ENCODE results near the gene FGF12.

The FGF12 gene

GRCh38 chr3:192417559-192418055, 309.7 kb downstream of the FGF12 start:
- Histone ChIP-seq H4K20me1 (ENCODE audit: insufficient read depth, low read length) (no peaks in the 10 kb centered on the region; the same call in 1 of the 2 replicates), H3K9me3 (ENCODE audit: low read length) (no peaks in the 10 kb centered on the region), H2AFZ (ENCODE audit: low read length) (no peak overlapping the region), H3K4me2 (ENCODE audit: low read length) (no peak overlapping the region), H3F3A (ENCODE audit: insufficient read depth, low read length) (no peaks in the 10 kb centered on the region), H3K4me3 (ENCODE audit: low read depth, low read length, poor library complexity, severe bottlenecking) (no peak overlapping the region), H3K36me3 (ENCODE audit: insufficient read depth, low read length) (no peaks in the 10 kb centered on the region), H3K79me2 (ENCODE audit: insufficient read depth, low read length) (no peaks in the 10 kb centered on the region), H3K27me3 (ENCODE audit: insufficient read depth, low read length) (no peaks in the 10 kb centered on the region), H3K9ac (ENCODE audit: low read length) (no peak overlapping the region), H3K4me1 (ENCODE audit: insufficient read depth, low read length, severe bottlenecking) (no peaks in the 10 kb centered on the region), H3K9me2 (ENCODE audit: low read depth, low read length) (no peaks in the 10 kb centered on the region), H3K27ac (ENCODE audit: low read depth, low read length, poor library complexity, severe bottlenecking) (no peak overlapping the region)
- TF ChIP-seq EZH2 (IDR thresholded peaks at IDR 0.05; ENCODE audit: borderline replicate concordance, low read length) (no peak), CTCF (IDR thresholded peaks at IDR 0.05; ENCODE audit: low read length) (no peak)

- no peaks in the 10 kb centered on the region for H3K4me1 ChIP-seq (ENCODE audit: insufficient read depth, low read length, severe bottlenecking)
- H3K36me3 ChIP-seq (ENCODE audit: insufficient read depth, low read length): no peaks in the 10 kb centered on the region
- H3K4me2 ChIP-seq (ENCODE audit: low read length): no peak overlapping the region
- H3F3A ChIP-seq (ENCODE audit: insufficient read depth, low read length): no peaks in the 10 kb centered on the region
- TF ChIP-seq CTCF (IDR thresholded peaks at IDR 0.05; ENCODE audit: low read length) (no peak), EZH2 (IDR thresholded peaks at IDR 0.05; ENCODE audit: borderline replicate concordance, low read length) (no peak)
- no peak overlapping the region for H3K9ac ChIP-seq (ENCODE audit: low read length)
- H4K20me1 ChIP-seq (ENCODE audit: insufficient read depth, low read length): no peaks in the 10 kb centered on the region; the same call in 1 of the 2 replicates
- no peaks in the 10 kb centered on the region for H3K9me3 ChIP-seq (ENCODE audit: low read length)
- no peaks in the 10 kb centered on the region for H3K27me3 ChIP-seq (ENCODE audit: insufficient read depth, low read length)
- no peak overlapping the region for H2AFZ ChIP-seq (ENCODE audit: low read length)
- no peaks in the 10 kb centered on the region for H3K79me2 ChIP-seq (ENCODE audit: insufficient read depth, low read length)
- H3K9me2 ChIP-seq (ENCODE audit: low read depth, low read length): no peaks in the 10 kb centered on the region
- no peak overlapping the region for H3K27ac ChIP-seq (ENCODE audit: low read depth, low read length, poor library complexity, severe bottlenecking)
- H3K4me3 ChIP-seq (ENCODE audit: low read depth, low read length, poor library complexity, severe bottlenecking): no peak overlapping the region
Measured at GRCh38 chr3:192417017-192417416, 310.3 kb downstream of the FGF12 start.

GRCh38 chr3:192413461-192413860, 313.9 kb downstream of the FGF12 start:
- Histone ChIP-seq H3K9me2 (ENCODE audit: low read depth, low read length) (no peaks in the 10 kb centered on the region), H3K4me3 (ENCODE audit: low read depth, low read length, poor library complexity, severe bottlenecking) (no peak overlapping the region), H3K27ac (ENCODE audit: low read depth, low read length, poor library complexity, severe bottlenecking) (no peak overlapping the region), H4K20me1 (ENCODE audit: insufficient read depth, low read length) (no peaks in the 10 kb centered on the region; the same call in 1 of the 2 replicates), H3K9ac (ENCODE audit: low read length) (no peak overlapping the region), H3K36me3 (ENCODE audit: insufficient read depth, low read length) (no peaks in the 10 kb centered on the region), H3K9me3 (ENCODE audit: low read length) (no peaks in the 10 kb centered on the region), H3K27me3 (ENCODE audit: insufficient read depth, low read length) (no peaks in the 10 kb centered on the region), H3K79me2 (ENCODE audit: insufficient read depth, low read length) (no peaks in the 10 kb centered on the region), H3K4me1 (ENCODE audit: insufficient read depth, low read length, severe bottlenecking) (no peaks in the 10 kb centered on the region), H3K4me2 (ENCODE audit: low read length) (no peak overlapping the region), H2AFZ (ENCODE audit: low read length) (no peak overlapping the region), H3F3A (ENCODE audit: insufficient read depth, low read length) (no peaks in the 10 kb centered on the region)
- TF ChIP-seq CTCF (IDR thresholded peaks at IDR 0.05; ENCODE audit: low read length) (no peak), EZH2 (IDR thresholded peaks at IDR 0.05; ENCODE audit: borderline replicate concordance, low read length) (no peak)
